ENCODE measurements around the gene TNFRSF19.

- TF ChIP-seq CTCF (IDR thresholded peaks at IDR 0.05 in 8 of 11, conservative IDR thresholded peaks at IDR 0.05 in 3 of 11) (no peak), POLR2AphosphoS5 (IDR thresholded peaks at IDR 0.05) (no peak)
Measured at GRCh38 chr13:23636360-23636759, 66.1 kb downstream of the TNFRSF19 start.

All from spleen (tissue), 7 donors.